GM18858 (cell line): ENCODE results near the gene LRFN3.
"Not testable (repeated sequence)": the region's sequence is repeated elsewhere in the genome, so short reads cannot be mapped to it uniquely, and the experiment has no call there.

ENCODE experiments used
- ATAC-seq: cut with Tn5 transposase; IDR thresholded peaks from one replicate; pipeline ENCODE4 v1.9.1; 2021; ENCODE audit not compliant: unreplicated experiment

The LRFN3 gene

DNA sequence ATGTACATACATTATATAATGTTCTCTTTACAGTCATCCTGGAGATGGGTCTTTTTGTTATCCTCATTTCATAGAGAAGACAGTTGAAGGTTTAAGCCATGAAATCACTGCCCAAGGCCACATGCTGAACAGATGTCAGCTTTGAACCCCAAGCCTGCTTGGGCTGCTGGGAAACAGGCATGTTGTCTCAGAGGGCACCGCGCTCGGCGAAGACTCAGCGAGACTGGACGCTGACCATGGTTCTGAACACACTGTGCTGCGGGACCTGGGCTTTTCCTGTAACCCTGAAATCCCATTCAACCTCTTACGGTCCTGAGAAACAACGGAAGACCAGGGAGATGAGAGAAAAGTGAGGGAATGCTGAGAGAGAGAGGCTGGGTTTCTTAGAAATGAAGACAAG, 27.3 kb downstream of the LRFN3 start:
- ATAC-seq, result no peak

DNA sequence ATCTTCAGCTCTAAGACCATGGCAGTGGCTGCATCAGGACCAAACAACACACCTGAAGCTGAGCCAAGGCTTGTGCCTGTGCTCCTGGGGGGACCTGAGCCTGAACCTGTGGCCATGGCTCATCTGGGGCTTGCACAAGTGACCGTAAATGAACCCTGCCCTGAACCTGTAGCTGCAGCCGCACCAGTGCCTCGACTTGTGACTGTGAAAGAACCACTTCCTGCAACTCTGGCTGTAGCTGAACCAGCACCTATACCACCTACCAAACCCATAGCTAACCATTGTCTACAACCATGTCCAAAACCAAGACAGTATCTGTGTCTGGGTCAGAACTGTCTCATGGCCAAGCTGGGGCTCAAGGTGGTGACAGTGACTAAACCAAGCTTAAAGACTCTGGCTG, 30.6 kb downstream of the LRFN3 start:
- ATAC-seq, result no peak

DNA sequence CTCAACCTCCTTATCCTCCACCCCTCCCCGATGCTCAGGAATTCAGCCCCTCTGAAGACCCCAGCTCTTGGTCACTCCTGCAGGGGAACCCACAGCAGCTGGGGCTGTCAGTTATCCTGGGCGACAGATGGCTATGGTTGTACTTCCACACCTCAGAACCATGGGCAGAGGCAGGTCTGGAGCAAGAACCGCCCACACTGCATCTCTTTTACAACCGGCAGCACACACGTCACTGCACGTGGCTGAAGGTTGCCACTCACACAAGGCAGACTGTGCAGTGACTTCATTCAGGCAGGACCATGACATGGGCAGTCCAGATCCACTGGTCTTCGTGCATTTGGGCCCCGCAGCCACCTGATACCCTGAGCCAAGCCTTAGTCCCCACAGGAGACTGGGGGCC, 37.3 kb downstream of the LRFN3 start:
- no peak for ATAC-seq

DNA sequence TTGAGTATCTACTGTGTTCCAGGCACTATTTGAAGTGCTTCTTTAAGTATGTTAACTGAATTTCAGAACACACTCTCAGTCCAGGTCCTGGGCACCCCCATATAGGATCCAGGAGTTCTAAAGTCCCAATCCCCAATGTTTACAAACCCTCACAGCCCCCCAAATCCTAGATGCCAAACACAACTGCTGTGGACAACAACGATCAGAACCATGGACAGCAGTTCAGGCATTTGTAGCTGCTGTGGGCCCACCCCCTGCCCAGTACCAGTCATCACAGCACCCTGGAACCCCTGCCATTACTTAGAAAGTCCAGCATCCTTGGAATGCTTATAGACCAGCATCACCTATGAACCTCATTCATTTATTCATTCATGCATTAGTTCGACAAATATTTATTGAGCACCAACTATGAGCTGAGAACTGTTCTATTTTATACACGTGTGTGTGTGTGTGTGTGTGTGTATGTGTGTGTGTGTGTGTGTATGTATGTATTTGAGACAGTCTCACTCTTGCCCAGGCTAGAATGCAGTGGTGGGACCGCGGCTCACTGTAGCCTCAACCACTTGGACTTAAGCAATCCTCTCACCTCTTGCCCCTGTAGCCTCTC, 39.5 kb downstream of the LRFN3 start:
- no peak for ATAC-seq

DNA sequence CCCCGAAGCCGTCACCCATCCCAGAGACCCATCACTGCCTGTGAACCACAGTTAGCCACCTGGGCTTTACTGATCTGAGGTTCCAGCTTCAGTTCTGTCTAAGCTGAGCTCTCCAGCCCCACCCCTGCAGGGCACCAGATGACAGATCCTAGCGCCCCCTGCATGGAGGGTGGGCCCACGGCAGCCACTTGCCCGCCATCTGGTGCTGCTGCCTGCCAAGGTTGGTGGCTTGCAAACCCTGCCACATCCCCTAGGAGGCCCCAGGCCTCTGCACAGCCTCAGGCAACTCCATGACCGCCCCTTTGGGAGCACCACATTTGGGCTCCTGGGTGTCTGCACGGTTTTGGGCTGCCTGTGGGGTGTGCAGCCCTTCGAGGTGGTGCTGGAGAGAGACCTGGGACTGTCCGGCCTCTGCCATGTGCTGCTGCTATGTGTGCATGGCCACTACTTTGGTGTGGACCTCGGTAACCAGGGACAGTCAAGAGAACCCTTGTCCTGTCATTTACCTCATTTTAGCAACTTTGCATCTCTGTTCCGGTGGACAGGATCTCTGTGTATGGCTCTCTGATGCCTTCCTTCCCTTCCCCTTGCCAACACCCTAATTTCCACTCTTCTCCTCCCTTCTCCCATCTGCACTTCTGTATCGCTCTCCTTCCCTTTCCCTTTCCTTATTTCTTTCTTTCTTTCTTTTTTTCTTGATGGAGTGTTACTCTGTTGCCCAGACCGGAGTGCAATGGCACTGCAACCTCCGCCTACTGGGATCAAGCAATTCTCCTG, 41.5 kb downstream of the LRFN3 start:
- ATAC-seq, result no peak

DNA sequence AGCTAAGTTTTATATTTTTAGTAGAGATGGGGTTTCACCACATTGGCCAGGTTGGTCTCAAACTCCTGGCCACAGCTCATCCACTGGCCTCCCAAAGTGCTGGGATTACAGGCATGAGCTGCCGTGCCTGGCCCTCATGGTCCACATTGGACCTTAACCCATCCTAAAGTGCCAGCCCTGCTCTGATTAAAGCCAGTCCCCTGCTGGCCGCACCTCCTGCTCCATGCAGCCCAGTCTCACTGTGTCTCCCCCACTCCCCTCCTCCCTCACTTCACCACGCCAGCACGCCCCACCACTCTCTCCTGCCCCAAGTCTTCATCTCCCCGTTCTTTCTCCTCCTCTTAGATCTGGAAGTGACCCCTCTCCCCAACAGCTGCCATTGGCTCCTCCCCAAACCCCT, 42.1 kb downstream of the LRFN3 start:
- no peak for ATAC-seq

DNA sequence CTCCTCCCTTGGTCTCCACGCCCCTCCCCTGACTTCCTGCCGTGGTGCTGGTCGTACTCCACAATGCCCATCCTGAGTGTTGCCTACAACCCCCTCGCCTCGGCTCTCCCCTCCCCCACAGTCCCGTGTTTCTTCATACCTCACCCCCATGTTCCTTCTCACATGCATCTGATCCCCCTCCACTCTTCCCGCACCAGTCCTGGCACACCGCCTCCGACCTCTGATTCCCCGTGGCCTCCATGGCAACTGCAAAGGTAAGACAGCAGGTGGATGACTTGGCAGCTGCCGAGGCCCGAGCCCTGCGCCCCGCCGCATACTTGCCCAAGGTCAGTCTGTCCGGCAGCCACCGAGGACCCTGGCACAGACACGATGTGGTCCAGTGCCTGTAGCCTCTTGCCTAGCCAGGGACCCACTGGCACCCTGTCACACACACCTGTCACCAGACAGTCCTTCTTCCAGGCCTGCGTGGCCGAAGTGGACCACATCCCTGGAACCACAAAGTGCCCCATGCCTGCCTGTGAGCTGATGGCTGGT, 42.7 kb downstream of the LRFN3 start:
- no peak for ATAC-seq

DNA sequence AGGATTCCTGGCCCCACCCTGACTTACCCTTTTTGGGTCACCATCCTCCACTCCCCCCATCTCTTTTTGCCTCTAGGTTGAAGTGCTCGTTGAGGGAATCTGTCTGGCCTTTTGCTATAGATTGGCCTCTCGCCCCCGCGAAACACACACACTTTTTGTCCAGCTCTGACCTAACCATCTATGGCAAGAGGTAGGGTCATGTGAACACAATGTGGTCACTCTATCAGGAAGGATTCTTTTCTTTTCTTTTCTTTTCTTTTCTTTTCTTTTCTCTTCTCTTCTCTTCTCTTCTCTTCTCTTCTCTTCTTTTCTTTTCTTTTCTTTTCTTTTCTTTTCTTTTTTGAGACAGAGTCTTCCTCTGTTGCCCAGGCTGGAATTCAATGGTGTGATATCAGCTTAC, 44.8 kb downstream of the LRFN3 start:
- not testable (repeated sequence) for ATAC-seq

DNA sequence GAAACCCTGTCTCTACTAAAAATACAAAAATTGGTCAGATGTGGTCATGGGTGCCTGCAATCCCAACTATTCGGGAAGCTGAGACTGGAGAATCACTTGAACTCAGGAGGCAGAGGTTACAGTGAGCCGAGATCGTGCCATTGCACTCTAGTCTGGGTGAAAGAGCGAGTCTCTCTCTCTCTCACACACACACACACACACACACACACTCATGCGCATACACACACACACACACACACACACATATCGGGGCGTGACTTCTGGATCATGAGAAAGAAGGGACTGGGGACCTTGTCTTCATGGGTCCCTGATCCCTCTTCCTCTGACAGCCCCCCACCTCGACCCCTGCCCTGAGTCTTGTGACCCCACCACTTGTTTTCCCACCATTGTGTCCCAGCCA, 47.0 kb downstream of the LRFN3 start:
- no peak for ATAC-seq

DNA sequence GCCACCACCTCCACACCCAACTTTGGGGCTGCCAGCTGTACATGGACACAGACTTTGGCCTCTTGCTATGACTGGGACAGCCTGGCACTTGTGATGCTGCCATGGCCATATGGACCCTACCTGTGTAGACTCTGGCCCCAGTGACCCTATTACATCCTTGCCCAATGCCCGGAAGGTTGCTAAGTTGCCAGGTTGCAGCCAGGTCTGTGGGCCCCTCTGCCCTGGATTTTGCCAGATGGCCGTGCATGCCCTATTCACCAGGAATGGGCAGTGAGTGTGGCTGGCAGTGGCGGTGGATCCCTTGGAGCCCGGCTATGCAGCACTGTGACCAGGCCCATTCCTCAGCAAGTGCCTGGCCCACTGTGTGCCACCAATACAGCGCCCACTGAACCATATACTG, 49.9 kb downstream of the LRFN3 start:
- ATAC-seq, result no peak

DNA sequence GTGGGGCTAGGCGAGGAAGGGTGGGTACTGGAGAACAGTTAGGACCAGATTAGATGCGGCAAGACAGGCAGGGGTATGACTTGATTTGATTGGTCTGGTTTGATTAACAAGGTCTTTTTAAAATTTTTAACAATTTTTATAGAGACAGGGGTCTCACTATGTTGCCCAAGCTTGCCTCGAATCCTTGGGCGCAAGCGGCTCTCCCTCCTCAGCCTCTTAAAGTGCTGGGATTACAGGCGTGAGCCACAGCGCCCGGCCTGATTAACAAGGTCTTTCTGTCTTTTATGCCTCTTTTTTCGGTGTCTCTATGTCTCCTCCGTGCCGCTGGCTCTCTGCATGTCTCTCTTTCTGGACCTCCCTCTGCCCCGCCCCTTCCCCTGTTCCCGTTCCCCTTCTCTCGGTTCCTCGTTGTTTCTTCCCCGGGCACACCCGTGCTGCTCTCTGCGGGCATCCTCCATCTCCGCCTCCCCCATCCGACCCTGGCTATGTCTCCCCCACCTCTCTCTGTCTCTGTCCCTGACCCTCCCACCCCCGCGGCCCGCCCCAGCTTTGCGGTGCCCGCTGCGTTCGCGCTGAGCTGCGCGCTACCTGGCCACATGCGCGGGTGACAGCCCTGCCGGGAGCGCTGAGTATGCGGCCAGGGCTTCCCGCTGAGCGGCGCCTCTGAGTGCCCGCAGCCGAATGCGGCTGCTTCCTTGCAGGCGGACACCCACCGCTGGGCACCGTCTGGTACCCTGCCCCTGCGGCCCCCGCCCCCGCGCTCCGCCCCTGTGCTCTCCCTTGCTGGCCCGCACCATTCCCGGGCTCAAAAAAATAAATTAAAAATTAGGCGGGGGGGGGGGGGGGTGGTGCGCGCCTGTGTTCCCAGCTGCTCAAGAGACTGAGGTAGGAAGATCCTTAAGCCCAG, 50.7 kb downstream of the LRFN3 start:
- no peak for ATAC-seq

DNA sequence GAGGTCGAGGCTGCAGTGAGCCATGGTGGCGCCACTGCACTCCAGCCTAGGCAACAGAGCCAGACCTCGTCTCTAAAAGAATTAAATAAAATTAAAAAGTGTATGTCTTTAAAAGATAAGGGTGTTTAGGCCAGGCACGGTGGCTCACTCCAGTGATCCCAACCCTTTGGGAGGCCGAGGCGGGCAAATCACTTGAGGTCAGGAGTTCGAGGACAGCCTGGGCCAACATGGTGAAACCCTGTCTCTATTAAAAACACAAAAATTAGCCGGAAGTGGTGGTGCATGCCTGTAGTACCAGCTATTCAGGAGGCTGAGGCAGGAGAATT, 51.4 kb downstream of the LRFN3 start:
- ATAC-seq, result no peak

DNA sequence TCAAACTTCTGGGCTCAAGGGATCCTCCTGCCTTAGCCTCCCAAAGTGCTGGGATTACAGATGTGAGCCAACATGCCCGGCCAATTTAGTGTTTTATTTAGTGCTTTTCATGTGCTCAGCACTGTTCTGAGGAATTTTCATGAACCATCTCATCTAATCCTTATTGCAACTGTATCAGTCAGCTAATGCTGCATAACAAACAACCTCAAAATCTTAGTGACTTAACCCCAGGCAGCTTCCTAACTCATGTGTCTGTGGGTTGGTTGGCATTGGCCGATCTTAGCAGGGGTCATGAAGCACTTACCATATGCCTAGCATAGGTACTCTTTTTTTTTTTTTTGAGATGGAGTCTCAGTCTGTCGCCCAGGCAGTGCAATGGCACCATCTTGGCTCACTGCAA, 52.6 kb downstream of the LRFN3 start:
- no peak for ATAC-seq

DNA sequence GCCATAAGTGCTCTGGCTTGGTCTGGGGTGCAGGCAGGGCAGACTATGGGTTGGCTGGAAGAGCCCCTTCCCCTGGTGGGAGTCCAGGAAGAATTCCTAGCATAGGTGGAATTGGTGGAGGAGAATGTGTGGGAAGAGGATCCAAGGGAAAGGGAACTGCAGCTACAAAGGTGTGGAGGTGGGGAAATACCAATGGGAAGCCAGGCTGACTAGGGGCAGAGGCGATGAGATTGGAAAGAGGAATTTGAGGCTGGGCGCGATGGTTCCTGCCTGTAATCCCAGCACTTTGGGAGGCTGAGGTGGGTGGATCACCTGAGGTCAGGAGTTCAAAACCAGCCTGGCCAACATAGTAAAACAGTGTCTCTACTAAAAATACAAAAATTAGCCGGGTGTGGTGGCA, 54.0 kb downstream of the LRFN3 start:
- ATAC-seq, result no peak

DNA sequence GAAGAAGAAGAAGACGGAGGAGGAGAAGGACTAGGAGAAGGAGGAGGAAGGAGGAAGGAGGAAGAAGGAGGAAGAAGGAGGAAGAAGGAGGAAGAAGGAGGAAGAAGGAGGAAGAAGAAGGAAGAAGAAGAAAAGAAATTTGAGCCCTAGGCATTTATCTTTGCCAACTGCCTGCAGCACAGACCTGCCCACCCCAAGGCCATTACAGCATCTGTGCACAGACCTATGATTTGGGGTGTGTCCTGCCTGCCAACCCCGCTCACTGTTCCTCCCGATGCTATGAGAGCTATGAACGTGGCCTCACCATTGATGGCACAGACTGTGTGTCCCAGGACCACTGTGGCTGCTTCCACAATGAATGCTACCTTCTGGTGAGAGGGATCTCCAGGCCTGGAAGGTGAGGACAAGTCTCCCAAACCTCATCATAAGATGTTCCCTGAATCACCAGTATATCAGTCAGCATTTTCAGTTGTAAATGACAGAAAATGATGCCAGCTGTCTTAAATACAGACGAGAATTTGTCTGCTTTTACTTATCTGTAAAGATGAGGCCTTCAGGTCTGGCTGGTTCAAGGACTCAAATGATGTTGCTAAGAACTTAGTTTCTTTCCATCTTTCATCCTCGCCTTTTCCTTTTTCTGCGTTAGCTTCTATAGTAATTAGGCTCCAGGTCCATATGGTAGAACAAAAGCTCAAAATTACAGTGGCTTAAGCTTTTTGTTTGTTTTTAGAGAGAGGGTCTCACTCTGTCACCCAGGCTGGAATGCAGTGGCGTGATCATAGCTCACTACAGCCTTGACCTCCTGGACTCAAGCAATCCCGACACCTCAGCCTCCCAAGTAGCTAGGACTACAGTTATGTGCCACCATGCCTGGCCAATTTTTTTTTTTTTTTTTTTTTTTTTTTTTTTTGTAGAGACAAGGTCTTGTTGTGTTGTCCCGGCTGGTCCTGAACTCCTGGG, 54.9 kb downstream of the LRFN3 start:
- ATAC-seq, result no peak

DNA sequence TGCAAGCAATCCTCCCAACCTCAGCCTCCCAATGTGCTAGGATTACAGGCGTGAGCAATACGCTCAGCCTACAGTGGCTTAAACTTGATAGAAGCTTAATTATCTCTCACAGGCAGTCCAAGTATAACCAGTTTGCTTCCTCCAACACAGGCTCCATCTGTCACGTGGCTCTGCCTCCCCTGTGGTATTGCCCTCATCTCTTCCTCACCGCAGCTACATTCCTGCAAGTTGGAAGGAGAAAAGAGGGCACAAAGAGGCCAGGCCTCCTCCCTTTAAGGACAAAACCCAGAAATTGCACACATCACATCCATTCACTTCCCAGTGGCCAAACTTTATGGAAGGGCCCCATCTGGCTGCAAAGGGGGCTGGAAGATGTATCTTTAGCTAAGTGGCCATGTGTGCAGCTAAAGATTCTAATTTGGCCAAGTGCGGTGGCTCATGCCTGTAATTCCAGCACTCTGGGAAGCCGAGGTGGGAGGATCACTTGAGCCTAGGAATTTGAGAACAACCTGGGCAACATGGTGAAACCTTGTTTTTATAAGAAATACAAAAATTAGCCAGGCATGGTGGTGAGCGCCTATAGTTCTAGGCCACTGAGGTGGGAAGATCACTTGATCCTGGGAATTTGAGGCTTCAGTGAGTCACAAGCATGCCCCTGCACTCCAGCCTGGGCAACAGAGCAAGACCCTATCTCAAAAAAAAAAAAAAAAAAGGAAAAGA, 55.7 kb downstream of the LRFN3 start:
- no peak for ATAC-seq

DNA sequence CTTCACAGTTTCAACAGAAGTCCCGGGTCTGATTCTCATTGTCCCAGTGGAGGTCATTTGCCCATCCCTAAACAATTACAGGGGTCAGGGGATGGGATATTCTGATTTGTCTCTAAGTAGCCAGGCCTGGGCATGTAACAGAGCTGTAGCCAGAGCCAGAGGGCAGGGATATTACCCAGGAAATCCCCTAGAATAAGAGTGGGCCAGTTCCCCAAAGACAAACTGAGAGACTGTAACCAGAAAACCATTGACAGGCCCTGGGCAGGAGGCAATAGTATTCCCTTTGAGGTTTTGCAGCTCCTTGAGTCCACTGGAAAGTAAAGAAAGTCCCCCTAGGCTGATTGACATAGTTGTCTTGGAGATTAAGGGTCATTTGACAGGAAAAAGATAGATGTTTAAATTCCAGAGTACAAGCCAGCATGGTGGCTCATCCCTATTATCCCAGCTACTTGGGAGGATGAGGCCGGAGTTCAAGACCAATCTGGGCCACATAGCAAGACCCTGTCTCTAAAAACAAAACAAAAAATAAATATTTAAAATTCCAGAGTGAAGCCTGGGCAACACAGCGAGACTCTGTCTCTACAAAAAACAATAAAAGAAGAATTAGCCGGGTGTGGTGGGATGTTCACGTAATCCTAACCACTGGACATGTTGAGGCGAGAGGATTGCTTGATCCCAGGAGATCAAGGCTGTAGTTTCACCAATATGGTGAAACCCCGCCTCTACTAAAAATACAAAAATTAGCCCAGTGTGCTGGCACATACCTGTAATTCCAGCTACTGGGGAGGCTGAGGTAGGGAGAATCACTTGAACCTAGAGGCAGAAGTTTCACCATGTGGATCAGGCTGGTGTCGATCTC, 57.0 kb downstream of the LRFN3 start:
- ATAC-seq, result no peak

DNA sequence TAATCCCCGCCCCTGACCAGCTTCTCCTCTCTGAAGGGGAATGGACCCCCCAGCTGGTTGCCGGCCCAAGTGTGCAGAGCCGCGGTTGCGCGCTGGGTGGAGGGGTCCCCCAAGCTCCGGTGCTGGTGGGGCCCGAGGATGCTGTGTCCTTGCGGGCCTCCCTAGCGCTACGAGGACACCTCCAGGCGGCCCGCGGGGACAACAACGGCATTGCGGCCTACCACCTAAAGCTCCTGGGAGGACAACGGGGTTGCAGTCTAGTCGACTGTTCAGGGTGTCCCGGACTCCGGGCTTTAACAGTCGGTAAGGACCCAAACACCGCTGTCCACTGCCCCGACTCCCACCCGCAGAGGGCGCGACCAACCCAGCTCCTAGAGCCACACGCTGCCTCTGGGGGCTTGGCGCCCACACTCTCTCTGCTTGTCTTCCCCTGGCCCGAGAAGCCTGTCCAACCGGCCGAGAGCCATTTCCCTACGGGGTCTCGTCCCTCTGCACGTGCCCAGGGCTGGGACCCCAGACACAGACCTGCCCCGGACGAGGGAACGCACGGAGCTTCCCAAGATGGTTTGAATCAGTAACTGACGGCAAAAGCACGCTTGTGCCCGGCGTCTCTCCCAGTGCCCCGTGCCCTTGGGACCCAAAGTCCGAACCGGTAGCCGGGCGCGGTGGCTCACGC, 57.9 kb downstream of the LRFN3 start:
- ATAC-seq, result no peak
